GM12892 (cell line): Measurements from ENCODE around the gene PDE4DIP.
"Not testable (repeated sequence)": the region's sequence is repeated elsewhere in the genome, so short reads cannot be mapped to it uniquely, and the experiment has no call there.

Experiments used
- POLR2A ChIP-seq: IDR thresholded peaks from 2 replicates; pipeline ENCODE4 v1.6.1; 2011; ENCODE audit warnings: low read depth, low read length, control low read depth
- TAF1 ChIP-seq: IDR thresholded peaks from 2 replicates; pipeline ENCODE4 v1.6.1; 2011; ENCODE audit warnings: low read depth, mild to moderate bottlenecking, control low read depth, low read length, borderline replicate concordance

DNA sequence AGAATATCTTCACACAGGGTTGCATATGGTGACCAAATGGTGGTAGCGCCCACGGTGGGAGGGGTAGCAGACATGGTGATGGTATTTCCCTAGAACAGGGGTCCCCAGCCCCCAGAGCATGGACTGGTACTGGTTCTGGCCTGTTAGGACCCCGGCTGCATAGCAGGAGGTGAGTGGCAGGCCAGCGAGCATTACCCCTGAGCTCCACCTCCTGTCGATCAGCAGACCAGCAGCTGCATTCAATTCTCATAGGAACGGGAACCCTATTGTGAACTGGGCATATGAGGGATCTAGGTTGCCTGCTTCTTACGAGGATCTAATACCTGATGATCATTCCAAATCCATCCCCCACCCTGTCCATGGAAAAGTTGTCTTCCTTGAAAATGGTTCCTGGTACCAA lies 22.0 kb upstream of the PDE4DIP start:
- not testable (repeated sequence) for TF ChIP-seq TAF1, POLR2A
